ENCODE data around the gene ZNF148. TPM values are rescaled to one million over a fixed set of nuclear protein-coding genes. Genes with fewer than 3 reads are reported as not detected.

ZNF148 gene
- total and polyA plus RNA-seq, 7 donors: 4.8 to 42.5 (median 28.2) TPM

- Histone ChIP-seq H3K36me3 (peaks cover 0 to 6% (median 0%) of the 10 kb centered on the region in 4 donors), H3K9me3 (no peaks in the 10 kb centered on the region), H3K4me3 (no peak overlapping the region), H3K4me1 (no peaks in the 10 kb centered on the region), H3K27ac (no peak overlapping the region), H3K27me3 (no peaks in the 10 kb centered on the region)
- TF ChIP-seq POLR2A (IDR thresholded peaks at IDR 0.05) (no peak), EP300 (IDR thresholded peaks at IDR 0.05) (no peak), CTCF (IDR thresholded peaks at IDR 0.05) (no peak)
- intact Hi-C loops (cut with DNase I): no loop called here
- 96 to 97% methylated on average over 1 of the region's 1 CpG for WGBS, 2 donors
- DNase-seq: no peak
Measured at GRCh38 chr3:125246237-125246636, 128.9 kb downstream of the ZNF148 start.

GRCh38 chr3:125245521-125245920 is 129.6 kb downstream of the ZNF148 start:
- Histone ChIP-seq H3K36me3 (peaks cover 0 to 6% (median 0%) of the 10 kb centered on the region in 4 donors), H3K4me1 (no peaks in the 10 kb centered on the region), H3K4me3 (no peak overlapping the region), H3K27ac (no peak overlapping the region), H3K27me3 (no peaks in the 10 kb centered on the region), H3K9me3 (no peaks in the 10 kb centered on the region)
- TF ChIP-seq POLR2AphosphoS5 (IDR thresholded peaks at IDR 0.05) (no peak), CTCF (IDR thresholded peaks at IDR 0.05) (no peak), EP300 (IDR thresholded peaks at IDR 0.05) (no peak), POLR2A (IDR thresholded peaks at IDR 0.05) (no peak)
- intact Hi-C loops (cut with DNase I): no loop called here
- DNase-seq: no peak

- peaks cover 0 to 11% (median 0%) of the 10 kb centered on the region in 4 donors for H3K36me3 ChIP-seq
- H3K4me3 ChIP-seq: no peak overlapping the region
- no peak overlapping the region for H3K27ac ChIP-seq
- H3K27me3 ChIP-seq: no peaks in the 10 kb centered on the region
- intact Hi-C loops (cut with DNase I): no loop called here
- H3K9me3 ChIP-seq: no peaks in the 10 kb centered on the region
- no peak for TF ChIP-seq CTCF (IDR thresholded peaks at IDR 0.05)
- TF ChIP-seq EP300 (IDR thresholded peaks at IDR 0.05): no peak
- TF ChIP-seq POLR2AphosphoS5 (IDR thresholded peaks at IDR 0.05): no peak
- TF ChIP-seq POLR2A (IDR thresholded peaks at IDR 0.05): no peak
- H3K4me1 ChIP-seq: no peaks in the 10 kb centered on the region
- 70% methylated on average over 4 of the region's 4 CpGs for WGBS, 2 donors
- no peak for DNase-seq
Measured at GRCh38 chr3:125240496-125240895, 134.6 kb downstream of the ZNF148 start.

- WGBS, 2 donors: 59 to 80% methylated on average over 3 of the region's 3 CpGs
- TF ChIP-seq CTCF (IDR thresholded peaks at IDR 0.05) (no peak), POLR2AphosphoS5 (IDR thresholded peaks at IDR 0.05) (no peak), EP300 (IDR thresholded peaks at IDR 0.05) (no peak), POLR2A (IDR thresholded peaks at IDR 0.05) (no peak)
Measured at GRCh38 chr3:125239266-125239665, 135.9 kb downstream of the ZNF148 start.

GRCh38 chr3:125238759-125239158 is 136.4 kb downstream of the ZNF148 start:
- H3K9me3 ChIP-seq: no peaks in the 10 kb centered on the region
- WGBS, 2 donors: 76 to 89% methylated on average over 3 of the region's 3 CpGs
- no peaks in the 10 kb centered on the region for H3K4me1 ChIP-seq
- TF ChIP-seq POLR2AphosphoS5 (IDR thresholded peaks at IDR 0.05) (no peak), POLR2A (IDR thresholded peaks at IDR 0.05) (no peak), CTCF (IDR thresholded peaks at IDR 0.05) (no peak), EP300 (IDR thresholded peaks at IDR 0.05) (no peak)
- DNase-seq: no peak
- H3K27ac ChIP-seq: no peak overlapping the region
- intact Hi-C loops (cut with DNase I): no loop called here
- H3K4me3 ChIP-seq: no peak overlapping the region
- H3K36me3 ChIP-seq: peaks cover 0 to 11% (median 0%) of the 10 kb centered on the region in 4 donors
- H3K27me3 ChIP-seq: no peaks in the 10 kb centered on the region

More at GRCh38 chr3:125239266-125239665, 135.9 kb downstream of the ZNF148 start:
- intact Hi-C loops (cut with DNase I): no loop called here
- H3K4me1 ChIP-seq: no peaks in the 10 kb centered on the region
- DNase-seq: no peak
- H3K4me3 ChIP-seq: no peak overlapping the region
- H3K9me3 ChIP-seq: no peaks in the 10 kb centered on the region
- H3K27ac ChIP-seq: no peak overlapping the region
- H3K27me3 ChIP-seq: no peaks in the 10 kb centered on the region
- peaks cover 0 to 11% (median 0%) of the 10 kb centered on the region in 4 donors for H3K36me3 ChIP-seq

Measured in sigmoid colon (tissue), 7 donors.